HepG2 (cell line): ENCODE data around the gene AKTIP. TPM values are rescaled to one million over a fixed set of nuclear protein-coding genes. Genes with fewer than 3 reads are reported as not detected.
A peak's percentile ranks its signal among the peaks of the same experiment; 100 is the strongest.

ENCODE experiments used
- CBFB ChIP-seq: sonication (generic); formaldehyde crosslinking; IDR thresholded peaks from 2 replicates; pipeline ENCODE4 v1.4.0; 2020; ENCODE audit warnings: missing genetic modification reagents
- DMTF1 ChIP-seq: sonication (generic); formaldehyde crosslinking; IDR thresholded peaks from 2 replicates; pipeline ENCODE4 v1.4.0; 2020; ENCODE audit warnings: mild to moderate bottlenecking, missing genetic modification reagents
- GATAD2A ChIP-seq: IDR thresholded peaks from 2 replicates; pipeline ENCODE4 v1.6.1; 2016
- HOXA7 ChIP-seq: sonication (generic); formaldehyde crosslinking; IDR thresholded peaks from 2 replicates; pipeline ENCODE4 v1.8.1; 2022; ENCODE audit warnings: mild to moderate bottlenecking, missing genetic modification reagents, moderate library complexity
- MEIS1 ChIP-seq: sonication (generic); formaldehyde crosslinking; IDR thresholded peaks from 2 replicates; pipeline ENCODE4 v1.9.0; 2021; ENCODE audit warnings: mild to moderate bottlenecking, missing genetic modification reagents, moderate library complexity, borderline replicate concordance
- PAX8 ChIP-seq: sonication (generic); formaldehyde crosslinking; IDR thresholded peaks from 2 replicates; pipeline ENCODE4 v1.8.0; 2022; ENCODE audit warnings: mild to moderate bottlenecking, missing genetic modification reagents, borderline replicate concordance
- ZFY ChIP-seq: sonication (generic); formaldehyde crosslinking; IDR thresholded peaks from 2 replicates; pipeline ENCODE4 v1.4.0; 2020; ENCODE audit warnings: missing genetic modification reagents
- ZNF333 ChIP-seq: sonication (generic); formaldehyde crosslinking; IDR thresholded peaks from 2 replicates; pipeline ENCODE4 v1.4.0; 2020; ENCODE audit warnings: mild to moderate bottlenecking, missing genetic modification reagents, borderline replicate concordance
- ZNF337 ChIP-seq: sonication (generic); formaldehyde crosslinking; IDR thresholded peaks from 2 replicates; pipeline ENCODE4 v1.5.1; 2020; ENCODE audit warnings: missing genetic modification reagents, low read depth, mild to moderate bottlenecking, borderline replicate concordance
- ZNF34 ChIP-seq: sonication (generic); formaldehyde crosslinking; IDR thresholded peaks from 2 replicates; pipeline ENCODE4 v1.4.0; 2020; ENCODE audit warnings: mild to moderate bottlenecking, missing genetic modification reagents, borderline replicate concordance
- ZNF501 ChIP-seq: sonication (generic); formaldehyde crosslinking; IDR thresholded peaks from 2 replicates; pipeline ENCODE4 v1.5.1; 2020; ENCODE audit warnings: mild to moderate bottlenecking, moderate library complexity, missing genetic modification reagents
- ZNF574 ChIP-seq: sonication (generic); formaldehyde crosslinking; IDR thresholded peaks from 2 replicates; pipeline ENCODE4 v1.4.0; 2020; ENCODE audit warnings: missing genetic modification reagents
- ZNF687 ChIP-seq: sonication (generic); formaldehyde crosslinking; IDR thresholded peaks from 2 replicates; pipeline ENCODE4 v1.5.1; 2020; ENCODE audit warnings: mild to moderate bottlenecking, missing genetic modification reagents, moderate library complexity
- ZNF879 ChIP-seq: sonication (generic); formaldehyde crosslinking; IDR thresholded peaks from 2 replicates; pipeline ENCODE4 v1.8.1; 2023; ENCODE audit warnings: missing genetic modification reagents
- polyA plus RNA-seq, 8 experiments: library from polyadenylated mRNA; depleted of rRNA in 3 of 8; stranded (reverse) in 7 of 8; unstranded in 1 of 8; fragments of >200 nt; fragmentation: Illumina TruSeq in 4 of 8; extraction: Trizol in 4 of 8; gene quantifications; 2 replicates each; pipeline versions ENCODE4 v1.2.1 to v1.2.3, GENCODE V29; 2011 to 2016; ENCODE audit warnings: low read depth in 4 of 8, missing spikeins in 1 of 8, mixed read lengths in 1 of 8; ENCODE audit not compliant: insufficient read depth in 1 of 8
- total RNA-seq, 5 experiments: library from RNA; depleted of rRNA; stranded (reverse); fragments of >200 nt; fragmentation: Illumina TruSeq; extraction: Trizol; gene quantifications; 2 replicates each; pipeline ENCODE4 v1.2.3, GENCODE V29; 2016; ENCODE audit warnings: low read depth in 1 of 5
- TF ChIP-seq, protein P1 (sequence below): sonication (generic); formaldehyde crosslinking; IDR thresholded peaks from 2 replicates; pipeline ENCODE4 v1.8.1; 2023; ENCODE audit warnings: missing genetic modification reagents, mild to moderate bottlenecking, borderline replicate concordance
- TF ChIP-seq, protein P2 (sequence below): sonication (generic); formaldehyde crosslinking; IDR thresholded peaks from 2 replicates; pipeline ENCODE4 v1.5.1; 2020; ENCODE audit warnings: mild to moderate bottlenecking, missing genetic modification reagents, borderline replicate concordance

Gene AKTIP
- total and polyA plus RNA-seq, 2 of the 13 experiments (the other 11 are each of a cell fraction or from before 2014, with no cell fraction given), result 28.8 to 49.0 TPM

GRCh38 chr16:53509906-53510703 lies 7.1 kb upstream of the AKTIP start (continued):
- TF ChIP-seq ZFY (CRISPR knock-in tag) (peak; percentile 71), ZNF333 (CRISPR knock-in tag) (no peak), MEIS1 (peak; percentile 57; the same call in 1 of the 2 replicates), DMTF1 (CRISPR knock-in tag) (no peak), CBFB (peak; percentile 53; the same call in 1 of the 2 replicates), ZNF574 (peak; percentile 35; the same call in 1 of the 2 replicates), ZNF501 (CRISPR knock-in tag) (peak; percentile 65), ZNF879 (no peak), ZNF337 (no peak), PAX8 (CRISPR knock-in tag) (0 out of 2 replicates have a peak, but pooled peaks have one; percentile 31), GATAD2A (CRISPR knock-in tag) (peak; percentile 50), ZNF687 (CRISPR knock-in tag) (peak; percentile 79), HOXA7 (CRISPR knock-in tag) (no peak), ZNF34 (CRISPR knock-in tag) (peak; percentile 53; the same call in 1 of the 2 replicates)
- TF ChIP-seq, protein P1, sequence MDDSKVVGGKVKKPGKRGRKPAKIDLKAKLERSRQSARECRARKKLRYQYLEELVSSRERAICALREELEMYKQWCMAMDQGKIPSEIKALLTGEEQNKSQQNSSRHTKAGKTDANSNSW (CRISPR knock-in tag), result no peak
- TF ChIP-seq, protein P2, sequence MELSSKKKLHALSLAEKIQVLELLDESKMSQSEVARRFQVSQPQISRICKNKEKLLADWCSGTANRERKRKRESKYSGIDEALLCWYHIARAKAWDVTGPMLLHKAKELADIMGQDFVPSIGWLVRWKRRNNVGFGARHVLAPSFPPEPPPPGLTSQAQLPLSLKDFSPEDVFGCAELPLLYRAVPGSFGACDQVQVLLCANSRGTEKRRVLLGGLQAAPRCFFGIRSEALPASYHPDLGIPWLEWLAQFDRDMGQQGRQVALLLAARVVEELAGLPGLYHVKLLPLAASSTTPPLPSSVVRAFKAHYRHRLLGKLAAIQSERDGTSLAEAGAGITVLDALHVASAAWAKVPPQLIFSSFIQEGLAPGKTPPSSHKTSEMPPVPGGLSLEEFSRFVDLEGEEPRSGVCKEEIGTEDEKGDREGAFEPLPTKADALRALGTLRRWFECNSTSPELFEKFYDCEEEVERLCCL (CRISPR knock-in tag), result 0 out of 2 replicates have a peak, but pooled peaks have one; percentile 65
